Measurements from ENCODE around the gene HBS1L.

The HBS1L gene

DNA sequence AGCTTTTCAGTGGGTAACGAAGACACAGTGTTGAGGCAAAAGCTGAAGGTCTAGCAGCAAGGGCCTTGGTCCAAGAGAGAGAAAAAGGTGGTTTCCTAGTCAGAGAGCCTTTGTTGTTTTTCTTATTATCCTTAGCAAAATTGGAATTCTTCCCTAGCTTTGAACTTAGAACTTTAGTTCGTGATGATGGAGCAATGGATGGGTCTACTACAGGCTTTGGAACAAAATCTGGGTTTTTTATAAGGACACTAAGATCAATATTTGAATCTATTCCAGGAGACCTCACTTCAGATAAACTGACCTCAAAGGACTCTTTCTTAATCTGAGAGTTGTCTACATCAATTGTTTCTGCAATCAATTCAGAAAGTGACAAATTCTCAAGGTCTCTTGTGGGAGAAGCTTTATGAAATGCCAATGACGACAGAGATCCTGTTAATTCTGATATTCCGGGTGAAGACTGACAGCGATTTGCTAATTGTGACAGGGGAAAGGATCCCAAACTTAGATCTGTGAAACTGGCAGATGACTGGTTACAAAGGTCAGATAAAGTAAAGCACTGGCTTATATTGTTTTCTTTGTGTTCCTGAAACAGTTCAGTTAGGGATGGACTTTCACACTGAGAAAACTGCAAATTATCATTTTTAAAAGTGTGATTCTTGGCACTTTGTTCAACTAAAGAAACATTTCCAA is 17.7 kb downstream of the HBS1L start:
- no peak for DNase-seq (ENCODE audit: low spot score)

GRCh38 chr6:135033238-135033637 is 21.4 kb downstream of the HBS1L start:
- no peak for DNase-seq (ENCODE audit: low spot score)

GRCh38 chr6:135030532-135031178 is 24.0 kb downstream of the HBS1L start:
- DNase-seq (ENCODE audit: low spot score), result no peak

DNA sequence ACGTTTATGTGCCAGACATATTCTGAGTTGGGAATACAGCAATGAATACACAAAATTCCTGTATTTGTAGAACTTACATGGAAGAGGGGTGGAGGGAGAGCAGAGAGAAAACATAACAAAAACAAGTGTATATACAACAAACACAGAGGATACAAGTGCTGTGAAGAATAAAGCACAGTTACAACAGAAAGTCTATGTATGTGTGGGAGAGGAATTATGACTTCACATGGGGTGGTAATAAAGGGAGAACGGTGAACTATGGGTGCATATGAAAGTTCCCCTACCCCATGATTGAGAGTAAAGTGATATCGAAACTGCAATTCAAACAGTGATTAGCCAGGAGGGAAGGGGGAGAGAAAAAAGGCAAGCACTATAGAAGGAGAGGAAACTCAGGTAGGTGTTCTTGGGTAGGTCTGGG is 24.6 kb downstream of the HBS1L start:
- no peak for DNase-seq (ENCODE audit: low spot score)

DNA sequence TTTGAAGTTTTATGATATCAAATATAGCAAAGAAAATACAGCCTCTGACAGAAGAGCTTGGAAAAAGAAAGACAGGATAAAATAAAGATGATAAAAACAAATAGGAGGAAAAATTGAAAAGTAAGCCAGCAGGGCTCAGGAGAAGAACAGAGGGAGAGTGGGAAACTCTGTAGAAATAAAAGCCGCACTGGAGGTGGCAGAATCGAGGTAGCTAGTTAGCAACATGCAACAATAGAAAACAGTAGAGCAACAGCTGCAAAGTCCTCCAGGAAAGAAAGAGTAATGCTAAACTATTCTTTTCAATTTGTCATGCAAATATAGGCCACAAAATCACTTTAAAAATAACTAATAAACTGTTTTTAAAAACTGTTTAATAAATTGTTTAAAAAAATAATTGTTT is 28.8 kb downstream of the HBS1L start:
- no peak for DNase-seq (ENCODE audit: low spot score)

GRCh38 chr6:135025175-135025574 is 29.4 kb downstream of the HBS1L start:
- DNase-seq (ENCODE audit: low spot score), result no peak

DNA sequence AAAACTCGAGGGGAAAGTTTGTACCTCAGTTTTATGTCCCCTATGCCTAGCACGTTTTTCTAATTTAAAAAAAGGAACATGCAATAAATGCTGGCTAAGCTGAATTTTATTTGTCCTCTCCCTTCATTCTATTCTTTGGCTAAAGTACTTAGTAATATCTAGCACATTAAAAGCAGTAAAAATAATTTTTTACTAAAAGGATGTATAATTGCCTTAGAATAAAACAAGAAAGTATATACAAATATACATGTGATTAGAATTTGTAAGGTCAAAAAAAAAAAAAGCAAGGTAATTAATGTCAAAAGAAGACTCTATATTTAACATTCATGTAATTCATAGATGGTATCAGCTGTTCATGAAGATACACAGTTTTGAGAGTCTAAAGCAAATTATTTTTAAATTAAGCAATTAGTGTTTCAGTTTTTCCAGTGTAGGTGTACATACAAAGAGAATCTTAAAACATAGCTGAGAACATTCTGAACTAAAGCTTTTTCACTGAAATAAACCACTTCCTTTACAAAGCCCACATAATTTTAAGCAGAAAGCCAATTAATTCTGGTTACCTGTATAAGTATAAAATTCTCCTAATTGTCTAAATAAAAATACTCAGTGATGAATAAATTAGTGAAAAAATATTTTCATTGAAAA is 32.4 kb downstream of the HBS1L start:
- no peak for DNase-seq (ENCODE audit: low spot score)

DNA sequence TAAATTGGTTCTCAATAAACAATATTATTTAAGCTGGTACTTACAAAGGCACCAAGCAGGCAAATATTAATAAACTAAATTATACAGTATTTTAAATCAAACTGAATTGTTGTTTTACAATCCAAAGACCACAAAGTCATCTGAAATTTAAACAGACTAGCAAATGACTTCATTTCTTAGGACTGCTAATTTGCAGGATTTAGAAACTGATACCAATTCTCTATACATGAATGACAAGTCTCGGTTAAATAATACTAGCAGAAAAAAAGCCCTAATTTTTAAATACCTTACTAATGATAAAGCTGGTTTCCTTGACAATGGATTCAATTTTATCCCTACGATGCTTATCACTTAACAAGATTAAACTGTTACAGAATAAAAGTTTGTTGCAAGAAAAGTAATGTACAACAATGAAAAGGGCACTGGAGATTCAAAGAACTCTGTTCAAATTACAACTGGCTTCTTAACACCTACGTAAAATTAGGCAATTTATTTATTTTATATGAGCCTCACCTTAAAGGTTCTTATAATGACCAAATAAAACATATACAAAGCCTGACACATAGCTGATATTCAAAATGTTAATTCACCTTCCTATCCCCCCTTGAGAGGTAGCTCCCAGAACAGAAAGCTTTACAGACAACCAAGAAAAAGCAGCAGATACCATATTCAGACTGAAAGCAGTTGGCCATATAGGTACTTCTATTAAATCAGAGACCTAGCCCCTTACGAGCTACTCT is 33.1 kb downstream of the HBS1L start:
- no peak for DNase-seq (ENCODE audit: low spot score)

DNA sequence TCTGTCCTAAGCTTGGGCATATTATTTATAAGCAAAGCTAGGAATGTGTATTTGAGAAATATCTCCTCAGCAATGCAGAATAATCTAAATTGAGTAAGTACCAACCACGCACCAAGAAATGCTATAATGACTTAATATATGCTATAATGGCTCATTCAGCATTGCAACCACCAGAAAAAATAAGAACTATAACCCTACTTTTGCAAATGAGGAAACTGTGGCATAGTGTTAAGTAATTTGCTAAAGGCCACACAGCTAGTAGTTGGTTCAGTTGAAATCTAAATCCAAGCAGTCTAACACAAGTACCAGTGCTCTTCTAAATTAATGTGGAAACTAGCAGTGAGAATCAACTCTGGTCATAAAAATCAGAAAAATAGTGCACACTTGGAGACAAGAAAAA is 35.7 kb downstream of the HBS1L start:
- no peak for DNase-seq (ENCODE audit: low spot score)

GRCh38 chr6:135018052-135018451 is 36.6 kb downstream of the HBS1L start:
- DNase-seq (ENCODE audit: low spot score), result no peak

DNA sequence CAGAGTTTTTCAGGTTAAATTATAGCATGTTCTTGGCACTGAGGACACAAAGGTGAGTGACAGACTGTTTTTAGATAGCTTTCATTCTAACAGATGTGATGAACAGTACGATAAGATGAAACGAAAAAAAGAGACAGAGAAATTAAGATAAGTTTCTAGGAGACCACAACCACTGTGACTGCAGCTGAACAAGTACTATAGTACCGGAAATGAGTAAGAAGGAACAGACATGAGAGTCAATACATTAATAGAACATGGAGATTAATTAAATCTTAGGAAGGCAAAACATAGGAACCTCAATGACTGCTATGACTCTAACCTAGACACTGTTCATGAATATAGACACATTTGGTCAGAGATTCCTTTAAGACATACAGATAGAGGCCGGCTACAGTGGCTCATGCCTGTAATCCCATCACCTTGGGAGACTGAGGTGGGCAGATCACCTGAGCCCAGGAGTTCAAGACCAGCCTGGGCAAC is 40.2 kb downstream of the HBS1L start:
- DNase-seq (ENCODE audit: low spot score), result no peak

DNA sequence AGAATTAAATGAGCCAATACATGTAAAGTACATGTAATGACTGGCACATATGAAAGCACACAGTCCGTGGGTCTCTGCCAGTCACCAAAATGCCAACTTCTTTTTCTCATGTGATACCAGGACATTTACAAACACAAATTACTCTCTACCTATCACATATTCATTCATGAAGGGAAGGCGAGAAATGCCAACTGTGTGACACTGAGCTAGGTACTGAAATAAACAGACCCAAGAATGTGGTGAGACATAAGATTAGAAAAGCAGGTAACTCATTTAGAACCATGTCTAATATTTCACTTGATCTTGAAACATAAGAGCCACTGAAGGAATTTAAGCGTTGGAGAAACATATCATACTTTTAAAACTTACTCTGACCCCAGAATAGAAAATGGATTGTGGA is 41.4 kb downstream of the HBS1L start:
- DNase-seq (ENCODE audit: low spot score), result no peak

DNA sequence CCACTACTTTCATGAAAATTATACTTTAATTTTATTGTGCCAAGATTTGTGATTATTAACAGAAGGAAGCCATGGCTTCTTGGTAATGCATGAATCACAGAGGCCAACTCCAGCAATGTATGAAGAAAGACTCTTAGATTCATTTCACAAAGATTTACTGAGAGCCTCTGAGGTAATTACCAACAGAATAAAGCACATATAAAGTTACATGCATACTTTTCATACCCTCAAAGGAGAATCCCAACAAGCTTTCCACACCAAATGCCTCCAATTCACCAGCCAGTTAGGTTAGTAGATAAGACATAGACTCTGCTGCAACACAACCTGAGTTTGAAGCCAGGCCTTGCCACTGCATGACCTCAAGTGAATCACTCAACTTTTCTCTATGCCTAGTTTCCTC is 41.9 kb downstream of the HBS1L start:
- DNase-seq (ENCODE audit: low spot score), result no peak

- no peak for DNase-seq (ENCODE audit: low spot score)
These were observed 42.3 kb downstream of the HBS1L start for GRCh38 chr6:135012349-135012748.

GRCh38 chr6:135008941-135009290 is 45.7 kb downstream of the HBS1L start:
- no peak for DNase-seq (ENCODE audit: low spot score)

GRCh38 chr6:135008072-135008940 is 46.3 kb downstream of the HBS1L start:
- DNase-seq (ENCODE audit: low spot score), result no peak

DNA sequence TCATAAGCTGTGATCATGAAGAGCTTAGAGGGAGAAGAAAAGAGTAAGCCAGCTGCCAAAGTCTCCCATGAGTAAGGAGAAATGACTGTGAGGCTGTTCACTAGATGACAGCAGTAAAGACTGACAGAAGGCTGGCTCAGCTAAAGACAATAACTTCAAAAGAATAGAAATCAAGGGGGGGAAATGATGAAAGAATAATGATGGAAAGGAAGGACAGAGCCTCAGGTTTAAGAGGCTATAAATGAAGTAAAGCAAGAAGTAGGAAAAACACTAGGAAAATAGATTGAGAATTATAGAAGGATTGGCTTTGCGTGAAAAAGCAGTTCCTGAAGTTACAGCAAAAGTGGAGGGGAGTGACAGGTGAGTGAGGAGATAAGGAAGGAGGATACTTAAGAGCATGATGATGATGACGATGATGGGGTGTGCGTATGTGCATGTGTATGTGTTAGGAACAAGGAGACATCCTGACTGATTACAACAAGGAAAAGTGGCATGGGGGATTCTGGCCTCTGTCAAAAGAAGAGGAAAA is 48.2 kb downstream of the HBS1L start:
- no peak for DNase-seq (ENCODE audit: low spot score)

- no peak for DNase-seq (ENCODE audit: low spot score)
These were observed 50.2 kb downstream of the HBS1L start for GRCh38 chr6:135004399-135004798.

GRCh38 chr6:135002974-135003703 is 51.5 kb downstream of the HBS1L start:
- no peak for DNase-seq (ENCODE audit: low spot score)

- DNase-seq (ENCODE audit: low spot score), result peak; percentile 20
These were observed 52.3 kb downstream of the HBS1L start for GRCh38 chr6:135002229-135002844.

Measured in cerebellar cortex (tissue), 1 donor.